ENCODE measurements around the gene PDXK. TPM values are rescaled to one million over a fixed set of nuclear protein-coding genes. Genes with fewer than 3 reads are reported as not detected.

PDXK gene
- total RNA-seq, 1 donor = 69.4 TPM

DNA sequence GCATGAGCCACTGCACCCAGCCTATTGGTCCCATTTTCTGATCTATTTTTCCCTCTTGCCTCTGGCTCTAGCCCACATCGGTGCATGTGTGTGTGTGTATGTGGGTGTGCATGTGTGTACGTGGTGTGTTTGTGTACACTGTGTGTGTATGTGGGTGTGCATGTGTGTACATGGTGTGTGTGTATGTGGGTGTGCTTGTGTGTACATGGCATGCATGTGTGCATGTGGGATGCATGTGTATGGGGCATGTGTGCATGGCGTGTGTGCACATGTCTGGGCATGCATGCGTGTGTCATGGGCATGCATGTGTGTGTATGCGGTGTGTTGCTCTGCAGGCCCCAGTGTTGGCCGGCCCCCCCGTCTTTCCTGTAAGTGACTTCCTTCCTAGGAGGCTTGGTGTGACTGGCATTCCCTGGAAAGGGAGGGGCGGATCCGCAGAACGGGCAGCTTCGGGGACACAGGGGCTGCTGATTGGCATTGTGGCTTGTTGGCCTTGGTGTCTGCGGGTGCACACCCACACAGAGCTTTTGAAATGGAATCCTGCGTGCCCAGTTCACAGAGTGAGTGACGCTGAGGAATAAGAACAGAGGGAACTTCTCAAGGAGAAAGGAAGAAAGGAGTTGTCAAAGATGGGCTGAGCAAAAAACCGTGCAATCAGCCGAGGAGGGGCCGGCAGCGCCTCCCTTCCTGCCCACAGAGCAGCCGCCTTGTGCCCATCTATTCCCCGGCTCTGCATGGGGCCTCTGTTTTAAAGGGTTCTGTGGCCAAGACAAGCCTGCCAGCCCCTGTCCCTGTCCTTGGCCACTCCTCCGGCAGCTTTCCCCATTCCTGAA, 8.0 kb downstream of the PDXK start:
- H3K4me3 ChIP-seq (ENCODE audit: low read depth, low read length) = no peak overlapping the region
- no peak for DNase-seq (ENCODE audit: low read depth)
- TF ChIP-seq, protein P1, sequence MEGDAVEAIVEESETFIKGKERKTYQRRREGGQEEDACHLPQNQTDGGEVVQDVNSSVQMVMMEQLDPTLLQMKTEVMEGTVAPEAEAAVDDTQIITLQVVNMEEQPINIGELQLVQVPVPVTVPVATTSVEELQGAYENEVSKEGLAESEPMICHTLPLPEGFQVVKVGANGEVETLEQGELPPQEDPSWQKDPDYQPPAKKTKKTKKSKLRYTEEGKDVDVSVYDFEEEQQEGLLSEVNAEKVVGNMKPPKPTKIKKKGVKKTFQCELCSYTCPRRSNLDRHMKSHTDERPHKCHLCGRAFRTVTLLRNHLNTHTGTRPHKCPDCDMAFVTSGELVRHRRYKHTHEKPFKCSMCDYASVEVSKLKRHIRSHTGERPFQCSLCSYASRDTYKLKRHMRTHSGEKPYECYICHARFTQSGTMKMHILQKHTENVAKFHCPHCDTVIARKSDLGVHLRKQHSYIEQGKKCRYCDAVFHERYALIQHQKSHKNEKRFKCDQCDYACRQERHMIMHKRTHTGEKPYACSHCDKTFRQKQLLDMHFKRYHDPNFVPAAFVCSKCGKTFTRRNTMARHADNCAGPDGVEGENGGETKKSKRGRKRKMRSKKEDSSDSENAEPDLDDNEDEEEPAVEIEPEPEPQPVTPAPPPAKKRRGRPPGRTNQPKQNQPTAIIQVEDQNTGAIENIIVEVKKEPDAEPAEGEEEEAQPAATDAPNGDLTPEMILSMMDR (IDR thresholded peaks at IDR 0.05; ENCODE audit: insufficient read depth, low read length) = no peak

GRCh38 chr21:43727519-43728153, 8.7 kb downstream of the PDXK start:
- H3K4me3 ChIP-seq (ENCODE audit: low read depth, low read length) = no peak overlapping the region

GRCh38 chr21:43728154-43728466, 9.2 kb downstream of the PDXK start:
- TF ChIP-seq, protein P1 (IDR thresholded peaks at IDR 0.05; ENCODE audit: insufficient read depth, low read length) = no peak
- DNase-seq (ENCODE audit: low read depth) = no peak
- H3K4me3 ChIP-seq (ENCODE audit: low read depth, low read length) = peak overlapping the region; percentile 62

More at GRCh38 chr21:43727519-43728153, 8.7 kb downstream of the PDXK start:
- TF ChIP-seq, protein P1 (IDR thresholded peaks at IDR 0.05; ENCODE audit: insufficient read depth, low read length) = no peak
- no peak for DNase-seq (ENCODE audit: low read depth)

GRCh38 chr21:43728467-43729390, 9.8 kb downstream of the PDXK start:
- peak overlapping the region; percentile 62 for H3K4me3 ChIP-seq (ENCODE audit: low read depth, low read length)
- TF ChIP-seq, protein P1 (IDR thresholded peaks at IDR 0.05; ENCODE audit: insufficient read depth, low read length) = no peak
- peak; percentile 98 for DNase-seq (ENCODE audit: low read depth)

DNA sequence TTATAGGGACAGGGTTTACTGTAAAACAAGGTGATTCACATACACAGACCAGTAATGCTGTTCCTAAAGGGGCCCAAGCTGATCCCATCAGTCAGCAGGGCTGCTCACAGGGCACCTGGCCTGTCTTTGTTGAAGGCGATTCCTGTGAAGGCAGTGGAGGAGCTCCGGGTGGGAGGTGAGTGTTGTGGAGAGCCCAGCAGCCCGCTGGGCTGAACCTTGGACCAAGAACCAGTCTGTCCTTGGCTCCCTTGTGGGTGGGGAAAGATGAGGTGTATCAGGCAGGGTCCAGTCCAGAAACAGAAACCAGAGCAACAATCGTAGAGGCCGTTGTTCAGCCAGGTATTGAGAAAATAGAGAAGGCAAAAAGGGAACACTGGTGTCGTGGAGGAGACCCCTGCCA, 12.5 kb downstream of the PDXK start:
- TF ChIP-seq, protein P1 (IDR thresholded peaks at IDR 0.05; ENCODE audit: insufficient read depth, low read length) = no peak
- H3K4me3 ChIP-seq (ENCODE audit: low read depth, low read length) = no peak overlapping the region
- DNase-seq (ENCODE audit: low read depth) = no peak

GRCh38 chr21:43731891-43732711, 13.2 kb downstream of the PDXK start:
- H3K4me3 ChIP-seq (ENCODE audit: low read depth, low read length) = peak overlapping the region; percentile 10
- TF ChIP-seq, protein P1 (IDR thresholded peaks at IDR 0.05; ENCODE audit: insufficient read depth, low read length) = no peak
- DNase-seq (ENCODE audit: low read depth) = peak; percentile 76
